NCI-H510A treated with DMSO at 0.1 percent for 48 hours (cell line): ENCODE results near the gene SCAMP4.
A peak's percentile ranks its signal among the peaks of the same experiment; 100 is the strongest.

Source experiments
- DNase-seq: peaks from one replicate; lab custom pipeline; 2025; lab: John Stamatoyannopoulos, UW

SCAMP4 gene, protein sequence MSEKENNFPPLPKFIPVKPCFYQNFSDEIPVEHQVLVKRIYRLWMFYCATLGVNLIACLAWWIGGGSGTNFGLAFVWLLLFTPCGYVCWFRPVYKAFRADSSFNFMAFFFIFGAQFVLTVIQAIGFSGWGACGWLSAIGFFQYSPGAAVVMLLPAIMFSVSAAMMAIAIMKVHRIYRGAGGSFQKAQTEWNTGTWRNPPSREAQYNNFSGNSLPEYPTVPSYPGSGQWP

DNA sequence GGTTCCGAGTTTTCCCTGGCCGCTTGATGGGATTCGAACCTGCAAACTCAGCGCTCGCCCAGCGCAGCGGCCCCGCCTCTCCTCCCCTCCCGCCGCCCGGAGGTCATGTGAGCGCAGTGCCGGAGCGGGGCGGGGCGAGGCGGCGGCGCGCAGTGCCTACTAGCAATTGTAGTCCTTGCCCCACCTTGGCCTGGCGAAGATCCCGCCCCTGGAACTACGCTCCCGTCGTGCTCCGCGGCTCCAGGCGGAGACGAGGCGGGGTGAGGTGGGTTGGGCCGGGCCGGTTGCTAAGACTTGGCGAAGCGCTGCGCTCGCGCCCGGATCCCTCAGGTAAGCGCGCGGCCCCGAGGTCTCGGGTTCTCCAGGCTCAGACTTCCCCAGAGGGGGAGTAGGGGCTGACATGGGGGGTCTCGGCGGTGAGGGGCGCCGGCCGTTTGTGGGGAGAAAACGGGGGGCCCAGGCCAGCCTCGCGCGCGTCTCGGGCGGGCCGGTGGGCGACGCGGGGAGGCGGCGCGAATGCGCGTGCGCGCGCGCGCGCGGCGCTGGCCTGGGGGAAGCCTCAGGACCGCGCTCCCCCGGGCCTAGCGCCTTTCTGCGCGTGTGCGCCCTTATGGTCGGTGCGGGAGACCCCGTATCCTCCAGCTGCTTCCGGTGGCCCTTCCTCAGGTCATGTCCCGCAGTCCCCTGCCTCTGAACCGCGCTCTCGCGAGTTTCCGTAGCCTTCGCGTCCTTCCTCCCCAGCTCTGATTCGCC, at the start of gene SCAMP4, which contains the start of gene ADAT3:
Gene SCAMP4, plus strand, starts transcription at position 290 of the 753 bp plus-strand sequence. CDS start 9,621 bp downstream, outside the sequence.
Gene ADAT3, plus strand, starts transcription at position 290 of the 753 bp plus-strand sequence. CDS start 6,649 bp downstream, outside the sequence.
- DNase-seq = peak; percentile 92

DNA sequence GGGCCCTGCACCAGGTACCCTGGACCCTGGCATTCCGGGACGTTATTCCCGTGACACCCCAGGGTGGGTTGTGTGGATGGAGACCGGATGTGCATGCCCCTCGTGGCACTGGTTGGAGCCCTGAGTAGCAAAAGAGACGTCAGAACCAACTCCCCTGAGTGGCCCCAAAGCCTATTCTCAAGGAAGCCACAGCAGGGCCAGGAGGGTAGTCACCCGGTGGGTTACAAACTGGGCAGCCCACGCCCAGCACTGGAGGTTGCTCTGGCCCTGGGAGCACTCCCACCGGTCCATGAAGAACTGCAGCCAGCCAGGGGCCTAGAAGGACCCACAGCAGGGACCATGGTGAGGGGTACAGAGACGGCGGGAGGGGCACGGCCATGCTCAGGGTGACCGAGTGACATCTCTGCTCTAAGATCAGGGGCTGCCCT, 49.4 kb upstream of the SCAMP4 start:
- DNase-seq = no peak

DNA sequence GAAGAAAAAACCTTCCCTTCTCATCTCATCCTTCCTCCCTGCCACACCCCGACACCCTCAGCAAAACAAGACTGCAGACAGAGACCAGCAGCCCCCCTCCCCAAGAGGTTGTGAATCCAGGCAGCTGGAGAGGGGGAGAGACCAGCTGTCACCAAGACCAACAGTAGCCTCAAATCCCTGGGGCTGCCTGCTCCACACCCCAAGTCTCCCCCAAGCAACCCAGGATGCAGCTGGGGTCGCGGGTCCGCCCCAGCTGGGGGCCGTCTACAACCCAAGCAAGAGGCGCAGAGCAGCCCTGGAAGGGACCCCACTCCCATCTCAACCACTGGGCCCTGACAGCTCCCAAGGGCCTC, 48.9 kb upstream of the SCAMP4 start:
- DNase-seq = no peak

DNA sequence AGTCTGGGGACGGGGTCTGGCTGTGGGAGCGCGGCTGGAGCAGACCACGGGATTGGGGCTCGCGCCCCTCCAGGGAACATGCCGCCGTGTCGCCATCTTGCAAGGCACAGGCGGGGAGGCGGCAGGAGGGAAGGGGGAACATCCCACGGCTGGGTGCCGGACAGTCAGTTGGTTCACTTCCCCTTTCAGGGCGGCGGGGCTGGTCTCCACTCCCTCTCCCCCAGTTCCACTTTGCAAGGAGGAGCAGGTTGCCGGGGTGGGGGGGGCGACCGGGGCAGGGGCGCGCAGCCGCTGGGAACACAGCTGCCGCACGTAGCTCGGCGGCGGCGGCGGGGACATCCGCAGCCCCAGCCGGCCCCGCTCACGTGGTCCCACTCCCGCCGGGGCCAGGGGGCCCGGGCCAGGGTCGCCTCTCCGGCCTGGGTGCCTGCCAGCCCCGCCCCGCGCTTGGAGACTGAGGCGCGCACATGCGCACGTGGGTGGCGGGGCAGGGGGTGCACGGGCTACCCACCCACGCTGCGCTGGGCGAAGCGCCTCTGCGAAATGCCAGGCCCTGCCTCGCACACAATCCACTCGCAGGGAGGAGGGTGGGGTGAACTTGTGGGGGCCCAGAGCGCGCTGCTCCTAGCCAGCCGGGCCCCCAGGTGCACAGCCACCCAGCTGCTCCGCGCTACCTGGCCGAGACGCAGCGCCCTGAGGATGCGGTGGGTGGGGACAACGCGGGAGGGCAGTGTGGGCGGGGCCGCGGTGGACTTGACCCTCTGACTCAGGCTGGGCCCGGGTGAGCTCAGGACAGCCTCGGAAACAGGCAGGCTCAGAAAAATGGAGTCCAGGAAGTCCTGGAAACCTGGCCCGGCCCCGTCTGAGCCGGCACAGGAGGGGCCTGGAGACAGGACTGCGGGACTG, 48.2 kb upstream of the SCAMP4 start:
- DNase-seq = no peak

DNA sequence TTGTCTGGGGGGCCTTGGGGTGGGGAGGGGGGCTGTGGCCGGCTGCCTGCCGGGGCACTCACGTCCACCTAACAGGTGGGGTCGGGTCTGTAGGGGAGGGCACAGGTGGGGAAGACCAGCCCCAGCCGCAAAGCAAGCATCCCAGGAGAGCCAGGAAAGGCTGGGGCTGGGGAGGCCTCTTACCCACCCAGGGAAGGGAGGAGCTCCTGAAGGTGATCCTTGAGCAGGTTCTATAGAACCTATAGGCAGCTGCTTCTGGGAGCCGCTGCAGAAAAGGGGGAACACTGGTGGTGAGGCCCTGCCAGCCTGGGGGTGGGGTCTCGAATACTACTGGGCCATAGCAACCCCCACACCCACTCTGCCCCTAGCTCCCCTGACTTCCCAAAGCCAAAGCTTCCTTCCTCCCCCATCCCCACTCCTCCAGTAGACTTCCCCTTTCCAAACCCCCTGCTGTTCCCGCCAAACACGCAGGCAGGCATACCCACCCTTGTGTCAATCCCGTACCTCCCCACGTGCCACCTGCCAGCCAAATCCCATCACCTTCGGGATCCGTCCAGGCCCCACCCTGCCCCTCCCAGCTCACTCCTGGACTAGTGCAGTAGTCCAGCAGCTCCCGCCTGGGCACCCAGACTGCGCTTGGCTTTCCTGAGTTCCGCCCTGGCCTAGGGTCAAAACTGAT, 47.4 kb upstream of the SCAMP4 start:
- no peak for DNase-seq

DNA sequence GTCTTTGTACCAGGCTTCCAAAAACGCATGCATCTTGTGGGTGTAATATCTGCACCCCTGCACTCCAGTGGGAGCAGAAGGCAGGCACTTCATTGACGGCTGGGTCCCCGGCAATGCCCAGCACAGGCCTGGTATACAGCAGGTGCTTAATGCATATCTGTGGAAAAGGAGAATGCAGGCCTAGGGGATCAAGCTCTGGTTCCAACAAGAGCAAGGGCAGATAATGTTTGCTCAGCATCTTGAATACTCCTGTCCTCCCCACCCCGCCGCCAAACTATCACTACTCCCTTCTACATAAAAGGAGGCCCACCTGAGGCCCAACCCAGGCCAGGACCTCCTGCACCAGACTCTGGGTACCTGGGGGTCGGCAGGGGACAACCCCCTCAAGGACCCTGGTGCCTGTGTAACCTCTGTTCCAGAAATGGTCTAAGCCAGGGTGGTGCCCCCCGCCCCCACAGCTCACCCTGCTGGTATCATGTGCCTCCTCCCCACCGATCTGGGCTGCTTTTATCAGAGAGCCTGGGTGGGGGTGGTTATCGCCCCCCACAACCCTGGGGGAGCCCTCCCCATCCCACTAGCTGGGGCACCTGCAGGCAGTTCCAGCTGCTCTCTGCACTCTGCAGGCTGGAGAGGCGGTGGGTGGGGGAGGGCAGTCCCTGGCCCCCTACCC, 46.7 kb upstream of the SCAMP4 start:
- DNase-seq = no peak

DNA sequence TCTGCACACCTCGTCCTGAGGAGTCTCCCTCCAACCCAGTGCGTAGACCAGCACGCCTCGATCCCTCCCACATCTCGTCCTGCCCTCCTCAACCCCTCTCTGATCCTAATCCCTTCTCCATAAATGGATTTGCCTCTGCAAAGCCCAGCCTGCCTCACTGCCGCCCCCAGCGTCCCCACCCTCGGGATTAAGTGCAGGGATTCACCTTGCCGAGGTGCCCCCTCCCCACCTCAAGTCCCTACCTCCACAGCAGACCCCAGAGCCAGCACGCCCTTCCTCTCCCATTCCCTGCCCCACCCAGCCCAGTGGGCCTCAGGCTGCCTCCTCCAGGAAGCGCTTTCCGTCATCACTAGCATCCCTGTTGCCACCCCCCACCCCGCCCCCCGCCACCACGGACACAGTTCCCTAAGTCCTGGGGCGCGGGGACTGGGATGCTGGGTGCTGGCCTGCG, 45.8 kb upstream of the SCAMP4 start:
- DNase-seq = no peak

DNA sequence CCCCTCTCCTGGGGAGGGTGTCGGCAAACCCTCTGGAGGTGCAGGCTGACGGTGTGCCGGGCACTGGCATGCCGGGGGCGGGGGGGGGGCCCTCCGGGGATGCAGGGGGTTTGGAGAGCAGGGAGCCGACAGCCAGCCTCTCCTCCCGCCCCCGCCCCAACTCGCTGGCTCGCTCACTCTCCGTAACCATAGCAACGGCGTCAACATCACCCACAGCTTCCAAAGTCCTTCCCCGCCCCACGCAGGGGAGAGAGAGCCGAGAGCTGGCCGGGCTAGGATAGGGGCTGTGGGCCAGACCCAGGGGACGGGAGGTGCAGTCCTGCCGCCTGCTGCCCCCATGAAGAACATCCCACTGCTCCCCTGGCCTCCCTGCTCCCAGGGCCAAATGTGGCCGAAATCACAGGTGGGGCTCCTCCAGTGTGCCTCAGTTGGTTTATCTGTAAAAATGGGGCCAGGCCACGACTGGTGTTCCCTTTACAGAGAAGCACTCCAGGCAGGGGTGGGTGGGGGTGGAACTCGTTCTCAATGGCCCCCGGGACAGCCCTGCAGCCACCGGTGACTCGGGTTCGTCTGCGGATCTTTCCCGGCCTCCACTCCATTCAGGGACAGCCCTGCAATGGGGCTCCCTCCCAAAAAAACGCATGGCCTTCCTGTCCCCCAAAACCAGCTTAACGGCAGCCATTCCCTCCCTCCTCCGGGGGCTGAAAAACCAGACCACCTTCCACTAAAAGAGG, 45.0 kb upstream of the SCAMP4 start:
- no peak for DNase-seq

DNA sequence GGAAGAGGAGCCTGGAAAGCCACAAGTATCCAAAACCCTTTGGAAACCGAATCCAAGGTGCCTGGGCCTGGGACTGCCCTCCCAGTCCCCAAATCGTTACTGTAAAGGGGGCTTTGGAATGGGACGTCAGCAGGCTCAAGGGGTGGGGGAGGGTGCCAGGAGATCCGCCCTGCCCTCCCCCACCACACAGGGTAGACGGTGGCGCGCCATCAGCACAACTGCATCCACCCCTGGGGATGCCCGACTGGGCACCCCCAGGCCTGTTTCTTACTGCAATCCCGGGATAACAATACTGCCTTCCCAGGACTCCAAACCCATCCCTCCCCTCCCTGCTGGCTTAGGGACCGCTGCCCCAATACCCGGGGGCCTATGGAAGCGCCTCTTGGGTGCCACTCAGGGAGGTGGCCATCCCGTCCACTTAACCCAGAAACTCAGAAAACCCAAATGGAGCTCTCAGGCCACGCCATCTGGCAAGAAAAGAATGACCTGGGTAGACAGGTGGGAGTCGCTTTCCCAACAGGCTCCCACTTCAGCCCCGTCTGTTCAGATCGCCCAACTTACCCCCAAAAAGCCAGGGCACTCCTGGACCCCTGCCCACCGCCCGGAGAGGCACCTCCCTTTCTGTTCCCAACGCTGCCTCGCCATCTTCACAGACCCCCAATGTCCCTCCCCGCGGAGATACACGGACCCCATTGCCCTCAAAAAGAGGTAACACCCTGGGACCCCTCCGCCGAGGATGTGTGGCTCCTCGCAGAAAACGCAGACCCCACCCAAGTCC, 44.2 kb upstream of the SCAMP4 start:
- no peak for DNase-seq

DNA sequence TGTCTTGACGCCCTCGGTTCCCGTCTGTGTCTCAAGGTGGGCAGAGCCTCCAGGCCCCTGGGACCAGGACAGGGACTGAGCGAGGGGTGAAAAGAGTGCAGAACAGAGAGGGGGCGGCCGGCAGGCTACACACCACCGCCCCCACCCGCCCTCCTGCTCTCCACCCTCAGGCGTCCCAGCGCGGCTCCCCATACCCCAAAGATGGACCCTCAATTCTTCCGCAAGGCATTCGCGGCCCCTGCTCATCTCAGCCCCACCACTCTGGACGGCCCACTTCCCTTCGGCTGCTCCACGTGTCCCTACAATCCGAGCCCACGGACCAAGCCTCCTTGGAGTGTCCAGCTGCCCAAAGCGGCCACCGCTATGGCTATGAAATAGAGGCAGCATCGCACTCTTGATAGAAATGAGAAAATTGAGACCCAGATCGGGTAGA, 43.6 kb upstream of the SCAMP4 start:
- no peak for DNase-seq

DNA sequence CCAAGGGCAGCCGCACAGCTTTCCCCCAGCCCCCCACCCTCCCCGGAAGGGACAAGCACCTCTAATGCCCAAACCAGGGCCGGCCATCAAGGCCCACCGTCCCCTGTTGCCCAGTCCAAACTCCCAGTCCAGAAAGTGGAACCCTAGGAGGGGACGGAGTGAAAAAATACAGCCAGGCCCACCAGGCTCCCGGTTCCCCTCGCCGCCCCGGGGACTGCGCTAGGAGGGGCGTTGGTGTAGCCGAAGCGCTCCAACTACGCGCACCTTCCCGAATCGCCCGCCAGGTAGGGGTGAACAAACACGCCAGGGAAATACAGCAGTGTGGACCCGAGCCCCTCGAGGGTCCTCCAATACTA, 43.2 kb upstream of the SCAMP4 start:
- no peak for DNase-seq

DNA sequence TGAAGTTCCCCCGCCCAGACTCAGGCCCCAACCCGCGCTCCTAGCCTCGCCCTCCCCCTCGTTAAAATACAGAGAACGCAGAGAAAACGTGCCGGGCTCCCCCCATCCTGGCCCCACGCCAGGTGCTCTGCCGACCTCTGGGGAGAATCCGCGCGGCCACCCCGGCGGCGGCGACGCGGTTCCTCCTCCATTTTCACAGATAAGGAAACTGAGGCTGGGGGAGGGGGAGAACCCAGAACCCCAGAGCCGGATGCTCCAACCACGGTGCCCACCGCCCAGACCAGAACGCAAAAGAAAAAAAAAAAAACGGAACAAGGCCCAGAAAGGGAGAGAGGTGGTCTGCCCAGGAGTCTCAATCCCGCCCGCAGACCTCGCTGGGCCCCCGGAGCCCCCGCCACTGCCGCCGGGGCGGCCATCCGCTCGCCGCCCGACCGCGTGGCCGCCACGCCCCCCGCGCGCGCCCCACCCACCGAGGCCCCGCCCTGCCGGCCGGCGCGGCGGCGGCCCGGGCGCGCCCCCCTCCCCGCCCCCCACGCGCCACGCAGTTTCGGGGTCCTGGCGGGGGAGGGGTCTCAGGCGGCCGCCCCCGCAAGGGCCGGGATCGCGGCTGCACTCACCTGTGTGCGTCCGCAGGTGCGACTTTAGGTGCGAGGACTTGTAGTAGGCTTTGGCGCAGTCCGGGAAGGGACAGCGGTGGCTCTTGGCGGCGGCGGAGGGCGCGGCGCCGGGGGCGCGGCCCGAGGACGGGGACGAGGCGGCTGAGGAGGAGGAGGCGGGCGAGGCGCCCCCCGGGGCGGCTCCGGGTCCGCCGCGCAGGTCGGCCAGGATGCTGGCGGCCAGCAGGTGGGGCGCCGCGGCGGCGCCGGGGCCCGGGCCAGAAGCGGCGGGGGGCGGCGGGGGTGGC, 42.5 kb upstream of the SCAMP4 start:
- no peak for DNase-seq

DNA sequence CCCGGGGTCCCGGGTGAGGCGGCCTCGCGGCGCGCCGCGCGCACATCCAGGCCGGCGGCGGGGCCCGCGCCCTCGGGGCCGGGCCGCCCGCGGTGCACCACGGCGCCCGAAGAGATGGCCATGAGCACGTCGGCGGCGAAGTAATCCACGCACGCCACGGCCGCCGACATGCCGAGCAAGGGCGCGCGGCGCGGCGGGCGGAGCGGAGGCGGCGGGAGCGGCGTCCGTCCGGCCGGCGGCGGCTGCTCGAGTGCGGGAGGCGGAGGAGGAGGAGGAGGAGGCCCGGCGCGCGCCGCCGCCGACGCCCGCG, 41.9 kb upstream of the SCAMP4 start, which contains the start of gene KLF16:
Gene KLF16, minus strand, starts transcription at position 252 of the 310 bp plus-strand sequence. Its CDS starts 82 bp downstream, at position 170.
- no peak for DNase-seq

DNA sequence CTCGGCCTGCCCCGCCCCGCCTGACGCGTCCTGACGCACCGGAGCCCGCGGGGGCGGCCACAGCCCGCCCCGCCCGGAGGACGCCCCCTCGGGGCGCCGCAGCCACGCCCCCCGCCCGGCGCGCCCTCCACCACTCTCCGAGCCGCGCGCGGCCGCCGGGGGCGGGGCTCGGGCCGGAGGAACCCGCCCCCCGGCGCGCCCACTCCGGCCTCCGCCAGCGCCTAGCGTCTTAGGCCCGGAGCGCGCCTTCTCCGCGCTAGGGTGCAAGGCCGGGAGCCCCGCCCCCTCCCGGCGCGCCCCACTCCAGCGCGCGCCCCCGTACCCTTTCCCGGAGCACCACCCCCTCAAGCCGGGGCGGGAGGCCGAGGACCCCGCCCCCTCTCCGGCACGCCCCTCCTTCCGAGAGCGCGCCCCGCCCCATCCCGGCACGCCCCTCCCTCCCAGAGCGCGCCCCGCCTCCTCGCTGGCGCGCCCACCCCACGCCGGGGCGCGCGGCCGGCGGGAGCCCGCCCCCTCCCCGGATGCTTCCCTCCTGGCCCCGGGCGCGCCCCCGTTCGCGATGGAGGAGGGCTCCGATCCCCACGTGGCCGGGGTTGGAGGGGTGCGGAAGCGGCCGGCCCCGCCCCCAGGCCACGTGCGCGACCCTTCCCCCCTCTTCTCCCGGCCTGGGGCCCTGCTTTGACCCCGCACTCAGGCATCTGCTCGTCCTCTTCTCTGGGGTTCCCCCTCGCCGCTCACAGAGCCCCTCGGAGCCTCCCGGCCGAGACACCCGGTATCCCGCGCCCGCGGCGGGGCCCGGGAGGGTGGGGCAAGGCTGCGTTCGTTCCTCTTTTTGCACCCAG, 41.3 kb upstream of the SCAMP4 start:
- peak; percentile 87 for DNase-seq

DNA sequence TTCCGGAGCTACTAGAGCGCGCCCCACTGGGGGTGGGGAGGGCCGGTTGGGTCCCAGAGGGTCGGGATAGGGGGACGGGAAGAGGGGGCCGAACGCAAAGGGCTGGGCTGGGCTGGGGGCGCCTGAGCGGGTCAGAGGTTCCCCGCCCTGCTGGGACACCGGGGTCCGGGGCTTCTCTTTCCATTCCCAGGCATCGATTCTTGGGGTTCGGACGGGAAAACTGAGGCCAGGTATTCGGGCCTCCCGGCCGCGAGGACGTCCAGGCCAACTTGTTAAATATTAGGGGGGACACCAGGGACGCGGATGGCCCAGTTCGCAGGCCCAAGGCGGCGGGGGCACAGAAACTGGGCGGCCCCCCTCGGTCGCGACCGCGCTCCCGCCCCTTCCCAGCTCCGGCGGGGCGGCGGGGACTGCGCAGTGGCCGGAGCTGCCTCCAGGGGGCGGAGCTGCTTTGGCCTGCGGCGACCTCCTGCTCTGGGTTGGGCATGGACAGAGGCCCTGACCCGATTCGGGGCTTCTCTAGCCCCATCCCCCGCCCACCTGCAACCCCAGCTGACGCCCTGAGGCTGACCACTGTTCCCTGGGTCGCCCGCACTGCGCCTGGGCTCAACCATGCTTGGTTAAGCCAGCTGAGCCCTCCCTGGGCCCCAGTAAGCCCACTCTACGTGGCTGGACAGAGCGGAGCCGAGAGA, 40.6 kb upstream of the SCAMP4 start:
- DNase-seq = peak; percentile 32

DNA sequence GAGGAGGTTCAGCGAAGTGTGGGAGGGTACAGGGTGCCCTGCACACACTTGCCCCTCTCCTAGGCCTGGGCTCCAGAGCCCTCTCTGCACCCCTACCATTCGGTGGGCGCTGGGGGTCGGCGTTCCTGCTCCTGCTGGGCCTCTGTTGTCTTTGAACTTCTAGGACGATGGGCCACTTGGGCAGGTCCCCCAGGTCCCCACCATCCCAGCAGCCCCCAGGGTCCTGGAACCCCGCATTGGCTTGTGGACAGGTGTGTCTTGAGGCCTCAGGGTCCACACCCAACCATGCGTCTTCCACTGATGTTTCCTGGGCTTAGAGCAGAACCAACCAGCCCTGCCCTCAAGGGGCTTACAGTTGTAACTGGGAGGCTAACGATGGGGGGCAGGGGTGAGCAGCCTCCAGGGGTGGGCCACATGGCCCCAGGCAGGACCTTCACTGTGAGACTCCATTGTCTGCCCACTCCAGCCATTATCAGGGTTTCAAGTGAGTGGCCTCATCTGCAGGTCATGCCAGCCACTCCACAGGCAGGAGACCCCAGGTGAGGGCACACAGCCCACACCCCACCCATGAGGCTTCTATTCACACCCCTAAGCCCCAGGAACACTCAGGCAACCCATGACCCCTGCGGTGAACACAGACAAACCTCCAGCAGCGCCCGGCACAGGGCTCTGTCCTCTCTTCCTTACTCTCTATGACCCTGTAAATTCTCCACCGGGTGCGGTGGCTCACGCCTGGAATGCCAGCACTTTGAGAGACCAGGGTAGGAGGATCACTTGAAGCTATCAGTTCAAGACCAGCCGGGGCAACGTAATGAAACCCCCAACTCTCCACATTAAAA, 39.8 kb upstream of the SCAMP4 start:
- no peak for DNase-seq
